Astrocyte (in vitro differentiated cells and primary cell): Measurements from ENCODE around the gene RPL7A. TPM values are rescaled to one million over a fixed set of nuclear protein-coding genes. Genes with fewer than 3 reads are reported as not detected.

Source experiments
- DNase-seq: peaks from one replicate; pipeline ENCODE4 v3.0.0-alpha.2; 2010; ENCODE audit warnings: low read depth
- FAIRE-seq: peaks from 2 replicates; lab custom pipeline; 2011; peaks lifted over from hg19 to GRCh38; lab: Jason Lieb, UNC
- H2AFZ ChIP-seq: 2 replicates; pipeline ENCODE4 v1.6.0; 2012; ENCODE audit warnings: low read depth, low read length, inconsistent platforms
- H3K27ac ChIP-seq: 2 replicates; pipeline ENCODE4 v1.5.1; 2011; ENCODE audit warnings: low read depth, low read length, inconsistent platforms
- H3K27me3 ChIP-seq: 2 replicates; pipeline ENCODE4 v1.6.0; 2011; ENCODE audit warnings: low read length, inconsistent platforms; ENCODE audit not compliant: insufficient read depth
- H3K36me3 ChIP-seq: 2 replicates; pipeline ENCODE4 v1.5.1; 2011; ENCODE audit warnings: low read length, inconsistent platforms; ENCODE audit not compliant: insufficient read depth
- H3K4me1 ChIP-seq: 2 replicates; pipeline ENCODE4 v1.5.1; 2011; ENCODE audit warnings: low read length, inconsistent platforms; ENCODE audit not compliant: insufficient read depth
- H3K4me2 ChIP-seq: 2 replicates; pipeline ENCODE4 v1.6.0; 2012; ENCODE audit warnings: low read length, inconsistent platforms
- H3K4me3 ChIP-seq: 2 replicates; pipeline ENCODE4 v1.5.1; 2011; ENCODE audit warnings: low read depth, mild to moderate bottlenecking, low read length, inconsistent platforms; ENCODE audit not compliant: insufficient read depth
- H3K79me2 ChIP-seq: 2 replicates; pipeline ENCODE4 v1.6.0; 2012; ENCODE audit warnings: mild to moderate bottlenecking, low read length, inconsistent platforms; ENCODE audit not compliant: insufficient read depth
- H3K9ac ChIP-seq: 2 replicates; pipeline ENCODE4 v1.6.0; 2012; ENCODE audit warnings: mild to moderate bottlenecking, low read length, inconsistent platforms
- H3K9me3 ChIP-seq: 2 replicates; pipeline ENCODE4 v1.5.1; 2012; ENCODE audit warnings: low read depth, mild to moderate bottlenecking, low read length, inconsistent platforms; ENCODE audit not compliant: insufficient read depth
- H4K20me1 ChIP-seq: 2 replicates; pipeline ENCODE4 v1.6.0; 2012; ENCODE audit warnings: low read length, inconsistent platforms; ENCODE audit not compliant: insufficient read depth
- H3K27ac Mint-ChIP-seq: one replicate; pipeline ENCODE4 v1.8.0; 2021; ENCODE audit warnings: mild to moderate bottlenecking, mixed read lengths; ENCODE audit not compliant: unreplicated experiment
- H3K27me3 Mint-ChIP-seq: one replicate; pipeline ENCODE4 v1.8.0; 2021; ENCODE audit warnings: low read depth, mixed read lengths; ENCODE audit not compliant: unreplicated experiment
- H3K36me3 Mint-ChIP-seq: one replicate; pipeline ENCODE4 v1.8.0; 2021; ENCODE audit warnings: low read depth, mixed read lengths; ENCODE audit not compliant: unreplicated experiment
- H3K4me1 Mint-ChIP-seq: one replicate; pipeline ENCODE4 v1.8.0; 2021; ENCODE audit warnings: low read depth, mixed read lengths; ENCODE audit not compliant: unreplicated experiment
- H3K4me3 Mint-ChIP-seq: one replicate; pipeline ENCODE4 v1.8.0; 2021; ENCODE audit warnings: mild to moderate bottlenecking, moderate library complexity, mixed read lengths; ENCODE audit not compliant: unreplicated experiment
- H3K9me3 Mint-ChIP-seq: one replicate; pipeline ENCODE4 v1.8.0; 2021; ENCODE audit warnings: mild to moderate bottlenecking, mixed read lengths; ENCODE audit not compliant: unreplicated experiment
- CTCF ChIP-seq: IDR thresholded peaks from 2 replicates; pipeline ENCODE4 v1.5.1; 2011; ENCODE audit warnings: low read depth, mild to moderate bottlenecking, inconsistent platforms, low read length, moderate library complexity; ENCODE audit not compliant: insufficient read depth
- EZH2 ChIP-seq: IDR thresholded peaks from 2 replicates; pipeline ENCODE4 v1.6.1; 2012; ENCODE audit warnings: mild to moderate bottlenecking, low read length, inconsistent platforms; ENCODE audit not compliant: insufficient read depth
- total RNA-seq: library from RNA; stranded (reverse); gene quantifications from 2 replicates; pipeline ENCODE4 v1.2.1, GENCODE V29; 2021

The RPL7A gene
- total RNA-seq, 1 donor from 2014 or later: 1,364 TPM

- Histone ChIP-seq H4K20me1 (no peaks in the 10 kb centered on the region), H3K4me2 (no peak overlapping the region), H3K36me3 (no peaks in the 10 kb centered on the region), H3K4me3 (no peak overlapping the region), H3K9ac (no peak overlapping the region), H3K4me1 (no peaks in the 10 kb centered on the region), H2AFZ (no peak overlapping the region), H3K9me3 (peaks cover 5% of the 10 kb centered on the region), H3K27me3 (no peaks in the 10 kb centered on the region), H3K27ac (no peak overlapping the region), H3K79me2 (no peaks in the 10 kb centered on the region)
- FAIRE-seq (no peak), DNase-seq (no peak)
- Mint-ChIP-seq H3K9me3 (peaks cover 1% of the 10 kb centered on the region), H3K4me1 (no peaks in the 10 kb centered on the region), H3K4me3 (no peak overlapping the region), H3K36me3 (no peaks in the 10 kb centered on the region), H3K27me3 (peaks cover 25% of the 10 kb centered on the region), H3K27ac (no peak overlapping the region)
- no peak for TF ChIP-seq EZH2
- no peak for TF ChIP-seq CTCF
Measured at GRCh38 chr9:133385452-133385851, 37.4 kb downstream of the RPL7A start.

GRCh38 chr9:133386338-133386737, 38.3 kb downstream of the RPL7A start:
- no peaks in the 10 kb centered on the region for H4K20me1 ChIP-seq
- no peak overlapping the region for H3K9ac ChIP-seq
- no peak overlapping the region for H3K4me3 Mint-ChIP-seq
- peaks cover 1% of the 10 kb centered on the region for H3K9me3 Mint-ChIP-seq
- peaks cover 5% of the 10 kb centered on the region for H3K9me3 ChIP-seq
- no peaks in the 10 kb centered on the region for H3K4me1 Mint-ChIP-seq
- H3K27me3 Mint-ChIP-seq: peaks cover 28% of the 10 kb centered on the region
- no peaks in the 10 kb centered on the region for H3K27me3 ChIP-seq
- no peak overlapping the region for H2AFZ ChIP-seq
- no peaks in the 10 kb centered on the region for H3K36me3 ChIP-seq
- no peak overlapping the region for H3K27ac ChIP-seq
- H3K27ac Mint-ChIP-seq: no peak overlapping the region
- H3K36me3 Mint-ChIP-seq: no peaks in the 10 kb centered on the region
- TF ChIP-seq CTCF (no peak), EZH2 (no peak)
- no peaks in the 10 kb centered on the region for H3K79me2 ChIP-seq
- DNase-seq (no peak), FAIRE-seq (no peak)
- H3K4me3 ChIP-seq: no peak overlapping the region
- H3K4me2 ChIP-seq: no peak overlapping the region
- H3K4me1 ChIP-seq: no peaks in the 10 kb centered on the region

GRCh38 chr9:133387680-133388079, 39.7 kb downstream of the RPL7A start:
- no peak overlapping the region for H3K4me2 ChIP-seq
- H3K4me1 ChIP-seq: no peaks in the 10 kb centered on the region
- no peaks in the 10 kb centered on the region for H3K36me3 ChIP-seq
- Mint-ChIP-seq H3K9me3 (no peaks in the 10 kb centered on the region), H3K4me1 (no peaks in the 10 kb centered on the region), H3K36me3 (no peaks in the 10 kb centered on the region), H3K27me3 (peaks cover 31% of the 10 kb centered on the region), H3K4me3 (no peak overlapping the region), H3K27ac (no peak overlapping the region)
- no peaks in the 10 kb centered on the region for H3K27me3 ChIP-seq
- H3K4me3 ChIP-seq: no peak overlapping the region
- no peak for DNase-seq
- no peaks in the 10 kb centered on the region for H3K79me2 ChIP-seq
- no peak for FAIRE-seq
- TF ChIP-seq EZH2 (no peak), CTCF (no peak)
- peaks cover 5% of the 10 kb centered on the region for H3K9me3 ChIP-seq
- no peak overlapping the region for H2AFZ ChIP-seq
- no peak overlapping the region for H3K9ac ChIP-seq
- no peak overlapping the region for H3K27ac ChIP-seq
- H4K20me1 ChIP-seq: no peaks in the 10 kb centered on the region
